HG03342 (cell line): ENCODE measurements around the gene ASB5.

Source experiments
- ATAC-seq: cut with Tn5 transposase; IDR thresholded peaks from one replicate; pipeline ENCODE4 v1.9.1; 2021; ENCODE audit warnings: mild to moderate bottlenecking, moderate library complexity; ENCODE audit not compliant: unreplicated experiment

ASB5 gene

DNA sequence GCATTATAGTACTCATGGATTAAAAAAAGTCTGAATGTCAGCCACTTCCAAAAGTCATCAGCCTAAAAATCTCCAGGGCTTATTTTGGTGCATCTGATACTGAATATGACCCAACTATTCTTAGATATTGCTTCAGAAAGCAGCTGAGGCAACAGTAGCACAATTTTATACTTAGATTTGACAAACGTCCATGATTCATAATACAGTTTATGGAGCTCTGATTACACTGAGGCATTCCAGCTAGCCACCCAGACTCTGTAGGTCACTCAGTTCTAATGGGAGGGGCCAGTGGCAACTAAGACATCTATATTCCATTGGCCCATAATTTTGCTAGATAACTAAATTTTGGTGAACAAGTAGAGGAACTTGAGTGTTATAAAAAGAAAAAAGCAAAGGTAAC, 84.0 kb downstream of the ASB5 start:
- no peak for ATAC-seq
